ENCODE results near the gene PTPRD.

Gene PTPRD

GRCh38 chr9:9041756-9042155, 1571.0 kb downstream of the PTPRD start:
- H3K4me3 ChIP-seq (ENCODE audit: control insufficient read depth, low read depth, low read length) = no peak overlapping the region
- no peak for TF ChIP-seq CTCF (IDR thresholded peaks at IDR 0.05; ENCODE audit: control insufficient read depth, insufficient read depth, low read depth, low read length, missing control alignments)
- no peak for DNase-seq (ENCODE audit: low read depth)

GRCh38 chr9:9033022-9033421, 1579.8 kb downstream of the PTPRD start:
- TF ChIP-seq CTCF (IDR thresholded peaks at IDR 0.05; ENCODE audit: control insufficient read depth, insufficient read depth, low read depth, low read length, missing control alignments) = no peak
- no peak for DNase-seq (ENCODE audit: low read depth)
- no peak overlapping the region for H3K4me3 ChIP-seq (ENCODE audit: control insufficient read depth, low read depth, low read length)

GRCh38 chr9:9016597-9016996, 1596.2 kb downstream of the PTPRD start:
- no peak for TF ChIP-seq CTCF (IDR thresholded peaks at IDR 0.05; ENCODE audit: control insufficient read depth, insufficient read depth, low read depth, low read length, missing control alignments)

GRCh38 chr9:9004810-9005209, 1608.0 kb downstream of the PTPRD start:
- DNase-seq (ENCODE audit: low read depth) = no peak
- H3K4me3 ChIP-seq (ENCODE audit: control insufficient read depth, low read depth, low read length) = no peak overlapping the region
- TF ChIP-seq CTCF (IDR thresholded peaks at IDR 0.05; ENCODE audit: control insufficient read depth, insufficient read depth, low read depth, low read length, missing control alignments) = no peak

More at GRCh38 chr9:9016597-9016996, 1596.2 kb downstream of the PTPRD start:
- DNase-seq (ENCODE audit: low read depth) = no peak
- H3K4me3 ChIP-seq (ENCODE audit: control insufficient read depth, low read depth, low read length) = no peak overlapping the region

GRCh38 chr9:9002826-9003583, 1609.8 kb downstream of the PTPRD start:
- TF ChIP-seq CTCF (IDR thresholded peaks at IDR 0.05; ENCODE audit: control insufficient read depth, insufficient read depth, low read depth, low read length, missing control alignments) = peak; percentile 14
- H3K4me3 ChIP-seq (ENCODE audit: control insufficient read depth, low read depth, low read length) = no peak overlapping the region
- peak; percentile 11 for DNase-seq (ENCODE audit: low read depth)

- DNase-seq (ENCODE audit: low read depth) = no peak
- H3K4me3 ChIP-seq (ENCODE audit: control insufficient read depth, low read depth, low read length) = no peak overlapping the region
- no peak for TF ChIP-seq CTCF (IDR thresholded peaks at IDR 0.05; ENCODE audit: control insufficient read depth, insufficient read depth, low read depth, low read length, missing control alignments)
These were observed 1632.2 kb downstream of the PTPRD start for GRCh38 chr9:8980496-8981013.
